OCI-M2 (cell line): Measurements from ENCODE around the gene NT5M.

Experiments used
- DNase-seq: peaks from one replicate; lab custom pipeline; 2025; ENCODE audit not compliant: unreplicated experiment; lab: John Stamatoyannopoulos, UW

NT5M gene

DNA sequence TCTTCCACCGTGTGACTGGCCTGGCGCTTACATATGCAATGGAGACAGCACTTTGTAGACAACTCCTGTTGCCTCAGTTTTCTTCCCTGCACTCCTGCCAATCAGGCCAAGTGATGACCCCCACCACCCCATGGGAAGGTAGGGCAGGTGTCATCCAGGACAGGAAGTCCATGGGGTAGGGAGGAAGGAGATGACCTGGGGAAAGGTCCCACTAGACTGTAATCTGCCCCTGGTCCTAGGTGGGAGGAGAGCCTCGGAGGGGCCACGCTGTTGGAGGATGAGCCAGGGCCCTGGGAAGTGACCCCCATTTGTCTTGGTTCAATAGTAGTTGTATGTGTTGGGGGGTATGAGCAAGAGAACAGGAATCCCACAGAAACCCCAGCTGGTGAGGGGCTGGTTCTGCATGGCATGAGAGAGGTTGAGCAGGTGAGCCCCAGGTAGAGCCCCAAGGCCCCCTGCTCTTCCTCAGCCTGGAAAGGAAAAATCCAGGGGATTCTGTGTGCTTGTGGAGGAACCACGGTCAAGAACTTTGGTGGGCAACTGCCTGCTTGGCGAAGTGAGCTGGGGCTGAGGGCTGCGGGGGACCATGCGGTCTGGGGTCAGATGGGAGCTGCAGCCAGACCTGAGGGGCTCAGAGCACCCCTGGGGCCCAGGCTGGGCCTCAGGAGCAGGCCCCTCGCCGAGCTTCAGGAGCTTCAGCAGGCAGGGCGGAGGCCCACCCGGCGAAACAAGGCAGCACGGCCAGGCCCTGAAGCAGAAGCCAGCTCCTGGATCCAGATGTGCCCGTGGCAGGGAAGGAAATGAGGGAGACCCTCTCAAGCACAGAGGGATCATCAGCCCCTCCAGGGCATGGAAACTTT, 50.7 kb downstream of the NT5M start:
- no peak for DNase-seq

- DNase-seq = no peak
Measured at GRCh38 chr17:17354560-17355349, 51.6 kb downstream of the NT5M start.

DNA sequence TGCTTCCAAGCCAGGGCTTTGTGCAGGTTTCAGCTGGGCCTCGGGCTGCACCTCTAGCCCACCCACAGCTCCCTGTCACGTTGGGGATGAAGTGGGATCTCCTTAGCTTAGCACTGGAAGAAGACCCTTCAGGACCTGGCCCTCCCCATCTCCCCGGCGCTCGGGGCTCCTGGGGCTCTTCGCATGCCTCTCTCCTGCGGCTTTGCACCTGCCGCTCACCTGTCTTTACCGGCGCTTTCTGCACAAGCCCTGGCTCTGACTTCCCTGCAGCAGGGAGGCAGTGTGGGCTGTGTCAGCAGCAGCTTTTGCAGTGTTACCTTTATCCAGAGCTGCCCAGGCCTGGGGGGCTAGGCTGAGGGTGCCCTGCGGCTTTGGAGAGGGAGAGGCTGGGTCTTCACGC, 52.3 kb downstream of the NT5M start:
- DNase-seq = no peak

DNA sequence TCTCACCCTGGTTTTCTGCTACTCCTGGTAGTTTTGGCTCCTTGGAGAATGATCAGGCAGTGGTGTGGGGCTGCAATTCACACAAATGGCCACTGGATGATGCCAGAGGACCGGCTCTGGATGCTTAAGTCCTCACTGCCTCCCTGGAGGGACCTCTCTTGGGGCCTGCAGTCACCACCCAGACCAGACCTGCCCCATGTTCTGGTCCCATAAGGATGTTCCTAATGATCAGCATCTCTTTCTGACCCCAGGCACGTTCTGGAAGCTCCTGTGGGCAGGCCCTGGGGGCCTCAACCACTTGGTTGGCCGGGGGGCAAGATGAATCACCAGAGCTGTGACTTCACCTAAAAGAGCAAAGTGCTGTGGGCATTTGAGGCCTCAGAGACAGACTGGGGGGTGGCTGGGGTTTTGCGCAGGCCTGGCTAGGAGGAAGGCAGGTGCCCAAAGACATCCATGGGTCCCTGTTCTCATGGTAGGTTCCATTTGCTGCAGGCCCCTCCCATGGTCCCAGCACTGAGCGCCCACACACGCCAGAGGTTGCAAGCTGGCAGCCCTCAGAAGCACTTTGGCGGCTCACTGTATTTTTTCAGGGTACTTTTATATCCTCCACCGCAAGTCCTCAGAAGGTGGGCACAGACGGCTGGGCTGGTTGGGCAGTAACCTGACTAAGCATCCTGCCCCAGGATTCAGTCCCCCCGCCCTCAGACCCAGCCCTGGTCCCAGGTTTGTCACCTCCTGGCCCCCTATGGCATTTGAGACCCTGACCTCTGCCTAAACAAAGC, 53.2 kb downstream of the NT5M start:
- peak; percentile 33 for DNase-seq

DNA sequence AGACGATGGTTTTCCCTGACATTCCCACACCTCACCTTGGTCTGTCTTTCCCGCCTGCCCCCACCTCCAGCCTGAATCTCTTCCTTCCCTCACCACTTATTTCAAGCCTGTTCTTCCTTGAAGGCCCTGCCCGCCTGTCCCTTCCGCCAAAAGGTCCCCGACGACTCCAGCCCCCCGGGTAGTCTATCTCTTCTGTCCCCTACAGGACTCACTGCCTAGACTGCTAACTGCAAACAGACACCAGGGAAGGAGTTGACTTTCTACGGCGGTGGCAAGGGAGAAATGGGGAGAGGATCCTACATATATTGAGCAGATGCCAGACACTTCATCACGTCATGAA, 53.7 kb downstream of the NT5M start:
- DNase-seq = no peak

DNA sequence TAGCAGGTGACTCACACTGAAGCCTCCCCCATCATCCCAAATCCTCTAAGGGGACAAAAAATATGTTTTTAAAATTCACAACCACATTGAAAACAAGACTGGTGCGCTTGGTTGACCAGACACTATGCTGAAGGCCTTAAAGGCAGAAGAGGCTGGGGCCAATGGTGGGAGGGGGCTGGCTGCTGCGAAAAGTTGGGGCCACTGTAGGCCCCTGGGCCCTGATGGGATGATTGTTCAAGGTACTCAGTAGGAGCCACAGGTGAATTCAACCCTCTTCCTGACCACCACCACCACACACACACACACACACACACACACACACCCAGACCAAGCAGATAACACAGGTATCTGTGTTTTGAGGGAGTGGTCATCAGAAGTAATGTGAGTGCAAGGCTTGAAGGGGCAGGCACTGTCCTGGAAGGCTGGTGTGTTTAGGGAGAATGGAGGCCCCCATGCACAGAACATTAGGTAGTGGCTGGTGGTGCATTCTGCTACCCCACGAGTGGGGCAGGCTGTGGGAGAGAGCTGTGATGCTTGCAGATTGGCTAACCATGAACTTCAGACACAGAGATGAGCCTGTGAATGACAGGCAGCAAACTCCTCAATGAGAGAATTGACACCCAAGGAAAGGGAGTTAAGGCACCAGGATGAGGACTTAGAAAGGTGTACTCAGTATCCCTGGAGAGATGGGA, 55.0 kb downstream of the NT5M start:
- no peak for DNase-seq

DNA sequence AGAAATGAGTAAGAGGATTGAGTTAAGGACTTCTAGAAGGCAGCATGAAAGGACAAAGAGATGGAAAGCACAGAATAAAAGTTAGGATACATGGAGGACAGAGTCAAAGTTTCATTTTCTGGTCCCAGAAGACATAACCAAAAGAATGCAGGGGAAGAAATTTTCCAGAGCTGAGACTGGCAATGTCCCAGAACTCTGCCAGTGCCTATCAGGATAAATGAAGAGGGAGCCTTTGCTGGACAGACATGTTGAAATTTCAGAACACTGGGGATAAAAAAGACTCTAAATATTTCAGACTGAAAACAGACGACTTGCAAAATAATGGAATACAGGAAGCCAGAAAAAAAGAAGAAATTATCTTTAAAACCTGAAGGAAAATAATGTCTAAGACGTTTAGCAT, 55.7 kb downstream of the NT5M start:
- no peak for DNase-seq

GRCh38 chr17:17359271-17359670, 56.1 kb downstream of the NT5M start:
- DNase-seq = no peak

GRCh38 chr17:17360087-17360730, 57.0 kb downstream of the NT5M start:
- DNase-seq = no peak

DNA sequence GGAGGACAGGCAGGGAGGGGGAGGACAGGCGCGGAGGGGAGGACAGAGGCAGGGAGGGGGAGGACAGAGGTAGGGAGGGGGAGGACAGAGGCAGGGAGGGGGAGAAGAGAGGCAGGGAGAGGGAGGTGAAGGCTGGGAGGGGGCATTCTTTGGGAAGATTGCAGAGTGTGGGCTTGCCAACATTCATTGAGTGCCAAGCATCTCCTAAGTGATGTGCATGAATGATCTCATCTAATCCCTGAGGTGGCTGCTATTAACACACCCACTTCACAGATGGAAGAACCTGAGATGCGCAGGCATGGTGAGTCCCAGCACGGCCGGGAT, 58.3 kb downstream of the NT5M start:
- no peak for DNase-seq

GRCh38 chr17:17361867-17362539, 58.8 kb downstream of the NT5M start:
- no peak for DNase-seq

GRCh38 chr17:17362540-17362930, 59.4 kb downstream of the NT5M start:
- DNase-seq = no peak

DNA sequence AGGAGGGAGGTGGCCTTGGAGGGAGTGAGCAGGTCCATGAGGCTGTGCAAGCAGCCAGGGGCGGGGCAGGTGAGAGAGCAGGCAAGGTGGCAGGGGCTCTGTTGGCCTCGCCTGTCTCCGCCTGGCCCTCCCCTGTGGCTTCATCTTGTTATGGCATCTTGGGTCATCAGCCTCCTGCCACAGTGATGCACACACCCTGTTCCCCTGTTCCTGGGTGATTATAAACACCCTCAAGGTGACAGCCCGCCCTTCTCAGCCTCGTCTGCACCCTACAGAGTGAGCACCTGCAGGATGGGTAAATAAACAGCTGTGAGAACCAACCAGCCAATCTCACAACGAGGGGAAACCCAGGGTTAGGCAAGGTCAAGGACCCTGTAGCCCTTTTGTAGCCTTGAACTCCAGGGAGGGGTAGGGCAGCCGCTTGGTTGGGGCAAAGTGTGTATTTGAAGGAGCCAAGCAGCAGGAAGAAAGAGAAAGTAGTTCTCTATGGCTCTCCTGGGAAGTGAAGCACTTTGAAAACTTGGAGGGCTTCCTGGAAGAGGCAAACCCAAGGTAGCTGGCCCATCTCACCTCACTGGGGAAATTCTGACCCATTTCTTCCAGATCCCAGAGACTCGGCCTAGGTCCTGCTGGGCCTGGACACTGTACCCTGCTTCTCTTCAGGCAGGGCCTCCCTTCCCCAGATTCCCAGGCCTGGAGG, 60.6 kb downstream of the NT5M start:
- no peak for DNase-seq

- no peak for DNase-seq
Measured at GRCh38 chr17:17364338-17364667, 61.1 kb downstream of the NT5M start.

- no peak for DNase-seq
Measured at GRCh38 chr17:17365476-17366110, 62.4 kb downstream of the NT5M start.

DNA sequence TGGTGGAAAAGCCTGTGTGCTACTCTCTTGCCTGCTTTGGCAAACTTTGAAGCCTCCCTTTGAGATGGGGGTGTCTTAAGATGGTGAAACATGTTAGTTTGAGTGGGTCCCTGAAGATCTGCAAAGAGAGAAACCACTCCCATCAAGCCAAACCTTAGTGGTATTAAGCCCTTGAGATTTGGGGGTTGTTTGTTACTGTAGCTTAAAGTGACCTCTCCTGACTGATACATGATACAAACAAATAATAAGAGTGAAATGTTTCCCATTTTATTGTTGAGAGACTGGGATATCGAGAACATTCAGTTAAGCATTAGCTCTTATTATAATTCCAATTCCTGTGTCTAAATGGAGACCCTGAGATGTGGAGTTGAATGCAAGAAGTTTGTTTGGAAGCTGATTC, 63.1 kb downstream of the NT5M start:
- no peak for DNase-seq

- no peak for DNase-seq
Measured at GRCh38 chr17:17366941-17367875, 64.0 kb downstream of the NT5M start.

DNA sequence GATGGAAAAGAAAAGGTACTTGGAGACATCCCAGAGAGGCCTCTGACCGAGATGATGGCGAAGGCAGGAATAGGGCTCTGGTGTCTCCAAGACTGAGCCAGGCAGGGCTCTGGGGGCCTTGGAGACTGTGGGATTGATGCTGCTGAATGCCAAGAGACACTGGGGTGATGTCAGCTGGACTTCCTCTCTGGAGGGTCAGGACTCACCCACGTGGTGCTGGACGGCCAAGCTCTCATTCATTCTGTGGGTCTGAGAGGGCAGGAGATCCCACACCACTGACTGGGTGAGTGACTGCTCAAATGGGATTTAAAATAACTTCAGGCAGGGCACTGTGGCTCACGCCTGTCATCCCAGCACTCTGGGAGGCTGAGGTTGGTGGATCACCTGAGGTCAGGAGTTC, 64.8 kb downstream of the NT5M start:
- DNase-seq = no peak
